ENCODE data around the gene CTNNAL1.

Gene CTNNAL1

GRCh38 chr9:109027176-109027575 is 13.9 kb upstream of the CTNNAL1 start:
- DNase-seq, result no peak

GRCh38 chr9:109026306-109026705 is 13.0 kb upstream of the CTNNAL1 start:
- no peak for DNase-seq

- no peak for DNase-seq
Measured at GRCh38 chr9:109022873-109023272, 9.6 kb upstream of the CTNNAL1 start.

GRCh38 chr9:109020581-109021511 is 7.5 kb upstream of the CTNNAL1 start:
- DNase-seq, result no peak

- DNase-seq, result no peak
Measured at GRCh38 chr9:109020113-109020512, 6.8 kb upstream of the CTNNAL1 start.

GRCh38 chr9:109019420-109019819 is 6.1 kb upstream of the CTNNAL1 start:
- DNase-seq, result no peak

- no peak for DNase-seq
Measured at GRCh38 chr9:109017493-109017892, 4.2 kb upstream of the CTNNAL1 start.

- DNase-seq, result no peak
Measured at GRCh38 chr9:109017061-109017460, 3.8 kb upstream of the CTNNAL1 start.

GRCh38 chr9:109016132-109016531 is 2.8 kb upstream of the CTNNAL1 start:
- no peak for DNase-seq

- no peak for DNase-seq
Measured at GRCh38 chr9:109014608-109015280, 1.4 kb upstream of the CTNNAL1 start.

- no peak for DNase-seq
Measured at GRCh38 chr9:109013679-109014607, 644 bp upstream of the CTNNAL1 start.

- no peak for DNase-seq
Measured at GRCh38 chr9:109012009-109012875, 1.1 kb downstream of the CTNNAL1 start.

- DNase-seq, result no peak
Measured at GRCh38 chr9:109011231-109011671, 2.0 kb downstream of the CTNNAL1 start.

- DNase-seq, result no peak
Measured at GRCh38 chr9:109010746-109011145, 2.6 kb downstream of the CTNNAL1 start.

GRCh38 chr9:109005678-109006077 is 7.6 kb downstream of the CTNNAL1 start:
- no peak for DNase-seq

GRCh38 chr9:109003116-109003515 is 10.2 kb downstream of the CTNNAL1 start:
- DNase-seq, result no peak

GRCh38 chr9:109002141-109002540 is 11.2 kb downstream of the CTNNAL1 start:
- DNase-seq, result no peak

GRCh38 chr9:109001275-109001676 is 12.0 kb downstream of the CTNNAL1 start:
- DNase-seq, result no peak

GRCh38 chr9:108997112-108997511 is 16.2 kb downstream of the CTNNAL1 start:
- no peak for DNase-seq

- no peak for DNase-seq
Measured at GRCh38 chr9:108996643-108997042, 16.7 kb downstream of the CTNNAL1 start.

- no peak for DNase-seq
Measured at GRCh38 chr9:108994695-108995094, 18.6 kb downstream of the CTNNAL1 start.

GRCh38 chr9:108991479-108991878 is 21.8 kb downstream of the CTNNAL1 start:
- DNase-seq, result no peak

Measured in NCI-H1436 (cell line).